Adrenal gland (tissue), 5 donors: Measurements from ENCODE around the gene SAMD11.

ENCODE experiments used
- POLR2A ChIP-seq, 2 donors: fragments of 450-650 bp; IDR thresholded peaks; one replicate each; pipeline ENCODE4 v1.6.1; 2017; ENCODE audit warnings: antibody characterized with exemption in 2 of 2, mild to moderate bottlenecking in 2 of 2, moderate library complexity in 1 of 2
- TF ChIP-seq, protein P1 (sequence below), 6 experiments: fragments of 450-650 bp in 4 of 6; fragments of 200-600 bp in 2 of 6; sonication (generic) in 1 of 6; IDR thresholded peaks; 1 replicate in 5 of 6; 2 replicates in 1 of 6; pipeline versions ENCODE4 v1.5.1 to v1.8.0; 2016 to 2021; ENCODE audit warnings: antibody characterized with exemption in 6 of 6, mild to moderate bottlenecking in 2 of 6, moderate library complexity in 1 of 6
- donor health status: DM: no; HTN: no; CAD: no.

DNA sequence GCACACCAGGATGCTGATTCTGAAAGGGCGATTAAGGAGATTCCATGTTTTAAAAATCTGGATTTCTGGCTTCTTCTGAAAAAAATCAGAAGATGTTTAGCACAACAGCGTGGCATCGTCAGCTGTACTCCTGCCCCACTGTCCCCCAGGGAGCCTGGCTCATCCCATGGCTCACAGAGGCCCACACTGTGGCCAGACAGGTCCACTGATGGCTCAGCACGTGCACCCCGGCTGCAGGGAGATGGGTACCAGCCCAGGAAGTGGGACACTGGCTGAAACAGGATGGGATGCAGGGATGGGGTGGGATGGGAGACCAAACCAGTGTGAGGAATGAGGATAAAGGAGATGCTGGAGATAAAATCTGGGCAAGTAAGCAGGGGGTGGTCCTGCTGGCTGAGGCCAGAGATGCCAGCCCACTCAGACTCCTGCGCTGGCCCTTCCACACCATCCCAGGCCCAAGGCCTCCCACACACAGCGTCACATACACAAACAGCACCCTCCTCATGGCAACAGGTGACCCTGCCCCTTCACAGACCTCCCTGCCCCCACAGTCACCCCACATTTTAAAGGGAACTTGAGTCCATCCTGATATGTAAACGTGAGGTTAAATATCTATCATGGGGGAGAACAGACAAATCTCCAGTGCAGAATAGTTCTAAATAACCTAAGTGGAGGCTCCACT lies 23.9 kb upstream of the SAMD11 start:
- TF ChIP-seq, protein P1, sequence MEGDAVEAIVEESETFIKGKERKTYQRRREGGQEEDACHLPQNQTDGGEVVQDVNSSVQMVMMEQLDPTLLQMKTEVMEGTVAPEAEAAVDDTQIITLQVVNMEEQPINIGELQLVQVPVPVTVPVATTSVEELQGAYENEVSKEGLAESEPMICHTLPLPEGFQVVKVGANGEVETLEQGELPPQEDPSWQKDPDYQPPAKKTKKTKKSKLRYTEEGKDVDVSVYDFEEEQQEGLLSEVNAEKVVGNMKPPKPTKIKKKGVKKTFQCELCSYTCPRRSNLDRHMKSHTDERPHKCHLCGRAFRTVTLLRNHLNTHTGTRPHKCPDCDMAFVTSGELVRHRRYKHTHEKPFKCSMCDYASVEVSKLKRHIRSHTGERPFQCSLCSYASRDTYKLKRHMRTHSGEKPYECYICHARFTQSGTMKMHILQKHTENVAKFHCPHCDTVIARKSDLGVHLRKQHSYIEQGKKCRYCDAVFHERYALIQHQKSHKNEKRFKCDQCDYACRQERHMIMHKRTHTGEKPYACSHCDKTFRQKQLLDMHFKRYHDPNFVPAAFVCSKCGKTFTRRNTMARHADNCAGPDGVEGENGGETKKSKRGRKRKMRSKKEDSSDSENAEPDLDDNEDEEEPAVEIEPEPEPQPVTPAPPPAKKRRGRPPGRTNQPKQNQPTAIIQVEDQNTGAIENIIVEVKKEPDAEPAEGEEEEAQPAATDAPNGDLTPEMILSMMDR (IDR thresholded peaks at IDR 0.05), result no peak
- TF ChIP-seq POLR2A (IDR thresholded peaks at IDR 0.05), result no peak
